GM18499 (cell line): ENCODE results near the gene GRID1.
"Not testable (repeated sequence)": the region's sequence is repeated elsewhere in the genome, so short reads cannot be mapped to it uniquely, and the experiment has no call there.

Source experiments
- ATAC-seq: cut with Tn5 transposase; IDR thresholded peaks from one replicate; pipeline ENCODE4 v1.9.1; 2021; ENCODE audit warnings: moderate number of reproducible peaks; ENCODE audit not compliant: insufficient read depth, unreplicated experiment

GRID1 gene

DNA sequence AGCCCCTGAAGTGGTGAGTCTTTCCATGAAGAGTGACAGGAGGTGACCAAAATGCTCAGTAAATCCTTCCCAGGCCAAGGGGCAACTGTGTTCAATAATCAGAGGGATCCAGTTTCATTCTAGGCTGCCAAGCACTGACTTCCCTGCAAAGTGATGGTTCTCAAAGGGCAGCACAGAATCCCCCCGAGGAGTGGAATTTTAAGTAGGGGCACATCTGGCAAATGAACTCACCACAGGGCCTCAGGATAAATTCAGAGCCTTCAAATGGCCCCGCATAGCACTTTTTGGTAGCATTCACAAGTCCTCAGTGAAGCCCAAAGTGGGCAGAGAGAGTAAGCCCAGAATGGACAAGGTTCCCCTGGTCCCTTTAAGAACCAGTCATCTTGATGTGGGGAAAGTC is 602.5 kb downstream of the GRID1 start:
- no peak for ATAC-seq

DNA sequence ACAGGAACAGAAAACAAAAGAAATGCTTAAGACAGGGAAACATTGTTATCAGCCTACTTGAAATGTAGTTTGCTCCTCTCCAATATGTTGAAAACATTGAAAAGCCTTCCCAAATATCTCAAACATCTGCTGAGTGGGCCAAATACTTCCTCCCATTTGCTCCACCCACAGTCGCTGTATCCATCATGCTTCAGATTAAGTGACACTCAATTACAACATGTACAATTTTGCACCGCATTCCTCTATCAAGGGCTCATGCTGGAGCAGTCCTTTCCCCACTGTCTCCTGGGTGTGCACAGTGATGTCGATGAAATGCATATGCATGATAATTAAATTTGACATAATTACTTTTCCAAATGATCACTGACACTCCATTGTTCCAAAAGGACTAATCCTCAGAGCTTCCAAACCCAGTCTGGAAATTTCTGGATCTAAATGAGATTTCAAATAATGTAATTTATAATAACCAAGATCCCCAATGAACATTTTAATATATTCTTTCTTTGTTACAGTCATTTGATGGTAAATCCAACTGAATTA is 604.6 kb downstream of the GRID1 start:
- ATAC-seq = no peak

DNA sequence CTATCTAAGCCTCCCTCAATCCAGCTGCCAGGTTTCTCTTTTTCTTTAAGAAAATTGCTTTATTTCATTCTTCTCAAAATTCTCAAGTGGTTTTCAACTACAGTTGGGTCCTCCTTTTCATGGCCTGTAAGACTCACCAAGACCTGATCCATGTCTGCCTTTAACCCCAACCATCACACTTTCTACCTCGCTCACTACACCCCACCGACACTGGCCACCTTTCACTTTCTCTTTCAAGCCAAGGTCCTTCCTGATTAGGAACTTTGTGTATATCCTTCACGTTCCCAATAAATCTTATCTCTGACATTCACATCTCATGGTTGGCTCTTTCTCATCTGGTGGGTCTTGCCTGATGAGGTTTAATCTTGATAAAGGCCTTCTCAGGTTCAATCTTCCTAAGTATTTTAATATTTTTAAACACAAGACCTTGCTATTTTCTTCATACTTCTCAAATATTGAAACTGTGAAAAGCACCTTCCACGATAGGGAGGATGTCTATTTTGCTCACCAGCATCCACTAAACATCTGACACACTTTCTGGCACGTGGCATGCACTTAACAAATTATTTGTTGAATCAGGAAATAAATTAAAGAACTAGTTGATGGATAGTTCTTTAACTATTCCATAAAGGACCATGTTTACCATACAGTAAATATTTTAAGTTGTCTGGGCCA is 624.8 kb downstream of the GRID1 start:
- ATAC-seq = no peak

DNA sequence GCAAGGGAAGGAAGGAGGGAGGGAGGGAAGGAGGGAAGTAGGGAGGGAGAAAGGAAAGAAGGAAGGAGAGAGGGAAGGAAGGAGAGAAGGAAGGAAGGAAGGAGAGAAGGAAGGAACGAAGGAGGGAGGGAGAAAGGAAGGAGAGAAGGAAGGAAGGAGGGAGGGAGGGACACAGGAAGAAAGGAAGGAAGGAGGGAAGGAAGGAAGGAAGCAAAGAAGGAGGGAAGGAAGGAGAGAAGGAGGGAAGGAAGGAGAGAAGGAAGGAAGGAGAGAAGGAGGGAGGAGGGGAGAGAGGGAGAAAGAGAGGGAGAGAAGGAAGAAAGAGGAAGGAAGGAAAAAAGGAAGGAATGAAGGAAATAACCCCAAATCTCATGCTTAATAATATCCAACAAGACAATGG is 630.6 kb downstream of the GRID1 start:
- no peak for ATAC-seq

DNA sequence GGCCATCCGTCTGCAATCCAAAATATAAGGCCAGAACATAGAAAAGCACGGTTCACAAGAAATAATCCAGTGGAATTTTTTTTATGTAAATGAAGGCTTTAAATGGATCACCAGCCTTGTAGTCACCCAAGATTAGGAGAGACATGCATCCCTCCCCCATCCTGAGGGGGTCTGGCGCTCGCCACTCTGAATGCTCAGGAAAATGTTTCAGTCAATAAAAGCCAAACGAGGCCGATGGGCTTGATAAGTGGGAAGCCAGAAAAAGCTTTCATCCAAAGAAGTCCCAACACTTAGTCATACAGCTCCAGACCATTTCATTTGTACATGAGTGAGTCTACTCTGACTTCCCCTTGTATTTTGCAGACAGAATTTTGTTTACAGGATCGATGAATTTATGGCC is 631.8 kb downstream of the GRID1 start:
- no peak for ATAC-seq

DNA sequence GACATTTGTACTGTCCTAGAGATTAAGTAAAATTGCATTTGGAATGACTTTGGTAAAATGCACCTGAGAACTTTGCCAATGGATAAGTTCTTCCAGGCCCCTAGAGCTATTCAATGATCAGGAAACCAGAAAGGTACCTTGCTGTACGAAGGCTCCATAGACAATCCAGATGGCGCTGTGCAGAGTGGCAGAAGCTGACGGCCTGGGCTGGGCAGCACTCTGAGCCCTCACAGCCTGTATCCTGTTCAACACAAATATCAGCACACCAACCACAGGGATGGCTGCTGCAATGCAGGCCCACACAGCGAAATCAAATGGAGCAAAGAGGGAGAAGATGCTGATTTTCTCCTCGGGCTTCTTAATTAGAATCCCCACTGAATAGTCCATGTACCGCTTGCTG is 642.4 kb downstream of the GRID1 start:
- no peak for ATAC-seq

DNA sequence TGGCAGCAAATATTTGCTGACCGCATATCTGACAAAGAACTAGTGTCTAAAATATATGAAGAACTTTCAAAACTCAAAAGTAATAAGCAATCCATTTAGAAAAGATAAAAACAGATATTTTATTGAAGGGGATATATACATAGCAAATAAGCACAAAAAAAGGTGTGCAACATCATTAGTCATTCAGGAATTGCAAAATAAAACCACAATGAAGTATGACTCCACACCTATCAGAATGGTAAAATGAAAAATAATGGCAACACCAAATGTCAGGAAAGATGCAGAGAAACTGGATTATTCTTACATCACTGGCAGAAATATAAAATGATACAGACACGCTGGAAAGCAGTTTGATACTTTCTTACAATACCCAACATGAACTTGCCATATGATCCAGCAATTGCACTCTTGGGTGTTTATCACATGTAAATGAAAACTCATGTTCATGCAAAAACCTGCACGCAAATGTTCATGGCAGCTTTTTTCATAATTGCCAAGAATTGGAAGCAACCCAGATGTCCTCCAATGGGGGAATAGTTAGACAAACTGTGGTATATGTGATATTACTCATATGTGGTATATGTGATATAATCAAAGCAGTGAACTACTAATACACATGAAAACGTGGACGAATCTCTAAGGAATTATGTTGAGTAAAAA is 645.5 kb downstream of the GRID1 start:
- ATAC-seq = no peak

DNA sequence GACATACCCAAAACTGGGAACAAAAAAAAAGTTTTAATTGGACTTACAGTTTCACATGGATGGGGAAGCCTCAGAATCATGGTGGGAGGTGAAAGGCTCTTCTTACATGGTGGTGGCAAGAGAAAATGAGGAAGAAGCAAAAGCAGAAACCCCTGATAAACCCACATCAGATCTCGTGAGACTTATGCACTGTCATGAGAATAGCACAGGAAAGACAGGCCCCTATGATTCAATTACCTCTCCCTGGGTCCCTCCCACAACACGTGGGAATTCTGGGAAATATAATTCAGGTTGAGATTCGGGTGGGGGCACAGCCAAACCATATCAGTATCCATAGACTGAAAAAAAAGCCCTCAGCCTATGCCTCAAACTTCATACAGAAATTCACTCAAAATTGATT is 647.2 kb downstream of the GRID1 start:
- ATAC-seq = no peak

DNA sequence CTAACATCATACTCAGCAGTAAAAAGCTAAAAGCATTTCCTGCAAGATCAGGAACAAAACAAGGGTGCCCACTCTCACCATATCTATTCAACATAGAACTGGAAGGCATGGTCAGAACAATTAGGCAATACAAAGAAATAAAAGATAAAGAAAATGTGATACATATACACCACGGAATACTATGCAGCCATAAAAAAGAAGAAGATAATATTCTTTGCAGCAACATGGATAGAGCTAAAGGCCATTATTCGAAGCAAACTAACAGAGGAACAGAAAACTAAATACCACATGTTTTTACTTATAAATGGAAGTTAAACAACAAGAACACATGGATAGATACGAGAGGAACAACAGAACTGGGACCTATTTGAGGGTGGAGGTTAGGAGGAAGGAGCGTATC is 652.7 kb downstream of the GRID1 start:
- ATAC-seq = no peak

DNA sequence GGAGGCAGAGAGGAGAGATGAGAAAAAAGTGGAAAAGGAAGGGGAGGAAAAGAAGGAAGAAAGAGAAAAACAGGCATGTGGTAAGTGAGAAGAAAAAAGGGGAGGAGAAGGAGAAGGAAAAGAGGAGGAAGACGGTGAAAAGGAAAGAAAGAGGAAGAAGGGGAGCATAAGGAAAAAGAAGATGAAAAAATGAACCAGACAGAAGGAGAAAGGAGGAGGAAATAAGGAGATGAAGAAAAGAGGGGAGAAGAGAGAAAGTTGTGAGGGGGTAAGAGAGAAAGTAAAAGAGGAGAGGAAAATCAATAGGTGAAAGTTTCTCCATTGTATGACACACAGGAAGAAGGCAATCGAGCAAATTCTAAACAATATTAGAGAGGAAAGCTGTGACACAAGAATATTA is 663.8 kb downstream of the GRID1 start:
- ATAC-seq = no peak

DNA sequence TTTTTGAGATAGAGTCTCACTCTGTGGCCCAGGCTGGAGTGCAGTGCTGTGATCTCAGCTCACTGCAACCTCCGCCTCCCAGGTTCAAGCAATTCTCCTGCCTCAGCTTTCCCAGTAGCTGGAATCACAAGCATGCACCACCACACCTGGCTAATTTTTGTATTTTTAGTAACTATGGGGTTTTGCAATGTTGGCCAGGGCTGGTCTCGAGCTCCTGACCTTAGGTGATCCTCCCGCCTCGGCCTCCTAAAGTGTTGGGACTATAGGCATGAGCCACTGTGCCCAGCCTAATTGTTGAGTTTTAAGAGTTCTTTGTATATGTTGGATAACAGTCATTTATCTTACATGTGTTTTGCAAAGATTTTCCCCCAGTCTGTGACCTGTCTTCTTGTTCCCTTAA is 667.5 kb downstream of the GRID1 start:
- ATAC-seq = not testable (repeated sequence)

DNA sequence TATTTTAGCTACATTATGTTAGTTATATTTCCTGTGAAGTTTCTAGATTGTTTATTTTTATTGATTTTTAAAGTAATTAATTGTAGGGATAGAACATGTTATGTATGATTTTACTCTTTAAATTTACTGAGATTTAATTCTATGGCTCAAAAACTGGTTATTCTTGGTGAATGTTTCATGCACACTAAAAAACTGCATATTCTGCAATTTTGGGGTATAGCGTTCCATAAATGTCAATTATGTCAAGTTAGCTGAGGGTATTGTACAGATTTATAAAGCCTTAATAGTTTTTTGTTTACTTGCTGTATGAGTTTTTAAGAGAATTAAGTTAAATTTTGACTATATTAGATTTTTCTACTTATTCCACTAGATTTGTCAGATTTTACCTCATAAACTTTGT is 669.7 kb downstream of the GRID1 start:
- no peak for ATAC-seq

DNA sequence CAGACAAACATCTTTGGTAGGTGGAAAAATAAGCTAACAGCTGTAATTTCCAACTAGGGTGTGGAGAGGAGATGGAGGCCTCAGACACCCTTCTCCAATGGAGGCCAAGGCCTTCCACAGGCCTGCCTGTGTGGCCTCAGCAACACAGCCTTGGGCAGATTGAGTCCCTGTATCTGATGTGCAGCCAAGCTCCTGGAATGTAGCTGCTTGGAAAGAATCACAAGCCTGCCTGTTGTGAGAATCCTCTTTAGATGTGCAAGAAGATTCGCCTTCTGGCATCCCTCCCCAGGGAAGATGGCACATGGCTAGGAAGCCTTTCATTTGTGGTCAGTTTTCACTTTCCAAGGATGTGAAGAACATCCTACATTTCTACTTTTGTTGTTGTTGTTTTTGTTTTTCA is 684.0 kb downstream of the GRID1 start:
- no peak for ATAC-seq

DNA sequence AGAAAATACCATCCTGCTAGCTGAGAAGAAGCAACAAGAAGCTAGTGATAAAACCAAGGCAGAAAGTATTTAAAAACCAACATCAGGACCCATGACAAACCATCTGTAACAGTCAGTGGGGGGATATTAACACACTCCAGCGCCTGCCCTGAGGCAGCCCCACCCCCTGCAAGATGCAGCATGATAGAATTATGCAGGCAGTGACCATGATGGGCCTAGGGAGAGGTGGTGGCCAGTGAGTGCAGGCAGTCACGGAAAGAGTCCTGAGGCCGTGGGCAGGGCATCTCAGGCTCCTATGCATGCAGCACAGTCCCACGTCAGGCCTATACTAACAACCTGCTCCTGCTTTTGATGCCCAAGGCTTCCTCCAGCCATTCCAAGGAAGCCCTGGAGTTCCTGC is 686.9 kb downstream of the GRID1 start:
- ATAC-seq = no peak

DNA sequence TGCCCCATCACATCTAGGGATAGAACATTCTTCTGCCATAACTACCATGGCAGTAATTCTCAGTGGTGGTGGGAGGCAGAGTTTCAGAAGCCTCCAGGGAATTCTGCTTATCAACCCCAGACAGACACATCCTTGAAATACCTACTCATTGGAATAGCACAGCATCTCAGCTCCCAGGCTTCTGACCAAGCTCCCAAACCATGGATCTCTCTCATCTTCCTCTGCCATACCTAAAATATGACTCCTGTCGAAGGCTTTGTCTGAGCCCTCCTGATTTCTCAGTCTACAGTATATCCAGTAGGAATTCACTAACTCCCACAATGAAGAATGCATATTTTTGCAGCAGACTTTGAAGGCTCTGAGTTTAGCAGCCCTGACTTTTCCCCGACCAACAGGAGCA is 687.5 kb downstream of the GRID1 start:
- ATAC-seq = no peak

DNA sequence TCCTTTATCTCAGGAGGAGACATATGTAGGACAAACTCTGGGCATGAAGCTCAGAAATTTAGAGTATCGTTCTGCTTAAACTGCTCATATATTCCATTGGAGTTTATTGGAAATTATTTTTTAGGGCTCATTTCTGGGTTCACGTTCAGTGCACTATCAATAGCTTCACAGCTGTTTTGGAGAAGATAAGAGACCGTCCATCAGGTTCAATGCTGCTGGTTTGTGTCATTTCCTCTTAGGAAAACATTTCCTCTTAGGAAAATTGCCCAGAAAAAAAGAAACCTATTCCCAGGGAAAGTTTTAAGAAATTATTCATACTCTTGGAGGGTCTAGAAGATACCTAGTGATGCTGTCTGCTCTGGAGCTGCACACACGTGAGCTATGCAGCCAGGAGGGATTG is 691.7 kb downstream of the GRID1 start:
- ATAC-seq = no peak

DNA sequence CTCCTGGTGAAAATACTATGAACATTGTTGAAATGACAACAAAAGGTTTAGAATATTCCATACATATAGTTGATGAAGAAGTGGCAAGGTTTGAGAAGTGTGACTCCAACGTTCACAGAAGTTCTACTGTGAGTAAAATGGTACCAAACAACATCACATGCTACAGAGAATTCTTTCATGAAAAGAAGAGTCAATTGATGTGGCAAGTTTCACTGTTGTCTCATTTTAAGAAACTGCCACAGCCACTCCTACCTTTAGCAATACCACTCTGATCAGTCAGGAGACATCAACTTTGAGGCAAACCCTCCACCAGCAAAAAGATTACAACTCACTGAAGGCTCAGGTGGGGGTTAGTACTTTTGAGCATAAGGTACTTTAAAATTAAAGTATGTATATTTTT is 693.3 kb downstream of the GRID1 start:
- no peak for ATAC-seq

DNA sequence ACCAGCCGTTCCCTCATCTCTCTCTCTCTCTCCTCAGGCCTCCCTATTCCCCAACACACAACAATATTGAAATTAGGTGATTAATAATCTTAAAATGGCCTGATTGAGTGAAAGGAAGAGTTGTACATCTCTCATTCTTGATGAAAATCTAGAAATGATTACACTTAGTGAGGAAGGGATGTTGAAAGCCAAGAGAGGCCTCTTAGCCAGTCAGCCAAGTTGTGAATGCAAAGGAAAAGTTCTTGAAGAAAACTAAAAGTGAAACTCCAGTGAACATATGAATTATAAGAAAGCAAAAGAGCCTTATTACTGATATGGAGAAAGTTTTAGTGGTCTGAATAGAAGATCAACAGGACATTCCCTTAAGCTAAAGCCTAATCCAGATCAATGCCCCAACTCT is 695.1 kb downstream of the GRID1 start:
- ATAC-seq = no peak

DNA sequence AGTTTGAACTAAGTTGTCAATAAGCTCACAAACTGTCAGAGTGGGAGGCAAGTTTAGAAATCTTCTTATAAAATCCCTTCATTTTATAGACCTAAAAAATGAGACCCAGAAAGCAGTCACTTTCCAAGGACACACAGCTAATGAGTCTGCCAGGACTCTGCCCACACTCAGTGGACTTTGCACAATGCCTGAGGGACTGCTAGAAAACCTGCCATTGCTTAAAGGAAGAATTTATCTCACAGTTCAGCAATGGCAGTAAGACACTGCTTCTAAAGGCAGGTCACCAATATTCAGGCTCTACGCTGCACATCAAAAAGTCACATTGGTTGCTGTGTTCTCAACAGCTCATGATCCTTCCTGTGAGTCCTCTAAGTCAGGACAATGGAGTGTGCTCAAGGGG is 698.1 kb downstream of the GRID1 start:
- no peak for ATAC-seq

DNA sequence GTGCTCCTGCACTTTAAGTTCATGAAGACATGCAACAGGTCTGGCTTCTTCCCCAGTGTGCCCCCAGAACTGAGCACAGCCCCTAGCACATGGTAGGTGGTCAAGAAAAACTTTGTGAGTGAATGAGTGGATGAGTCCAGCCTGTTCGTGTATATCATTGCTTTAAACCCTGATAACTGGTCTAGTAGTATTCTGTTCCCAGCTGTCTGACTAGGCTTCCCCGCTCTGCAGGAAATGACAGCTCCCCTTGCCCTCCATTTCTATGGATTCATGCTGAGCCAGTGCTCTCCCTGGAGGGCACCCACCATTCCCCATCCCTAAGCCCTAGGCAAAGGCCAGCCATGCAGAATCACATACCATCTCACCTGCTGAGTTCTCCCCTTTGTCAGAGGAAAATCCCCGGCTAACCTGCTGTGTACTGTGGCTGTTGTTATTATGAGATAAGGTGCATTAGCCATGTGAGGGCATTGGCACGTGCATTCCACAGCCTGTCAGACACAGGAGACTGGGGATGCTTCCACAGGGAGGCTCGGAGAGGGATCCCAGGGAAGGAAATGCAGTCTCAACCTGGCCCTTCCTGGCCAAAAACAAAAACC is 698.9 kb downstream of the GRID1 start:
- no peak for ATAC-seq

DNA sequence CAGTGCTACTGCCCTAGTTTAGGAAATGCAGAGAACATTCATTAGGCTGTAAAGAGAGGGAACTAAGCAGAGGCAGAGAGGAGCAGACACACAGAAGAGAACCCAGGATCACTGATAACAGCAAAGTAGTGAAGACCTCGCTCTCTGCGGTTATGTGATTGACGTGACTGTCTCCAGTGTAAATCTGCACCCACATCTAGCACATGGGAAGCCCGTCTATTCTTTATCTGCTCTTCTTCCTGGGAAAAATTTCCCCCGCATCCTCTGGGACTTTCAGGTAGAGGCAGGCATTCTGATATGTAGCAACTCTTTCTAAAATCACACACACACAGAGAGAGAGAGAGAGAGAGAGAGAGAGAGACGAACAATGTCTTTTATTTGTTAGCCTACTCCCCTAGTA is 699.6 kb downstream of the GRID1 start:
- no peak for ATAC-seq

DNA sequence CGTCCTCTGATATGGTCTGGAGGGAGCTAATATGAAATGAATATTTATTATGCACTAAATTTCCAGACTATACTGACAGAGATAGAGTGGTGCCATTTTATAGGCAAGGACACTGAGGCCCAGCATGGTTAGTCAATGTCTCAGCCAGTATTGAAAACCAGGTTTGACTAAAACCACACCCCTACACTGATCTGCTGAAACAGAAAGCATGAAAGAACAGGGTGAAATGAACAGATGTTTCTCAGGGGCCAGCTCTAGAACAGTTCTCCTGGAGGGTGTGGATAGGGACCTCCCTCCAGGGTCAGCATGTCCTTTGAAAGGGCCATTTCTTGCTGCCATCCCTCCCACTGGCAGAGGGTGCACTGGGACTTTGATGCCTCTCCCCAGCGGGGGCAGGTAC is 700.5 kb downstream of the GRID1 start:
- no peak for ATAC-seq
